EL (cell line): ENCODE data around the gene NUP85.
A peak's percentile ranks its signal among the peaks of the same experiment; 100 is the strongest.
"Not testable (repeated sequence)": the region's sequence is repeated elsewhere in the genome, so short reads cannot be mapped to it uniquely, and the experiment has no call there.

Experiments used
- DNase-seq: peaks from one replicate; pipeline ENCODE4 v3.0.0-alpha.2; 2016

NUP85 gene

GRCh38 chr17:75207050-75207407 is 1.6 kb downstream of the NUP85 start:
- DNase-seq = not testable (repeated sequence)

- no peak for DNase-seq
Measured at GRCh38 chr17:75207760-75208159, 2.3 kb downstream of the NUP85 start.

- DNase-seq = no peak
Measured at GRCh38 chr17:75208161-75208560, 2.7 kb downstream of the NUP85 start.

GRCh38 chr17:75209061-75209460 is 3.6 kb downstream of the NUP85 start:
- DNase-seq = no peak

GRCh38 chr17:75218131-75218530 is 12.7 kb downstream of the NUP85 start:
- no peak for DNase-seq

- no peak for DNase-seq
Measured at GRCh38 chr17:75219815-75220214, 14.3 kb downstream of the NUP85 start.

- no peak for DNase-seq
Measured at GRCh38 chr17:75225016-75225415, 19.5 kb downstream of the NUP85 start.

GRCh38 chr17:75227729-75228128 is 22.2 kb downstream of the NUP85 start:
- no peak for DNase-seq

GRCh38 chr17:75228305-75228704 is 22.8 kb downstream of the NUP85 start:
- DNase-seq = no peak

- DNase-seq = no peak
Measured at GRCh38 chr17:75228847-75229246, 23.4 kb downstream of the NUP85 start.

- DNase-seq = no peak
Measured at GRCh38 chr17:75231071-75231470, 25.6 kb downstream of the NUP85 start.

GRCh38 chr17:75231741-75232464 is 26.4 kb downstream of the NUP85 start:
- no peak for DNase-seq

- no peak for DNase-seq
Measured at GRCh38 chr17:75232786-75233185, 27.3 kb downstream of the NUP85 start.

- no peak for DNase-seq
Measured at GRCh38 chr17:75237100-75238014, 31.9 kb downstream of the NUP85 start.

GRCh38 chr17:75238020-75238580 is 32.6 kb downstream of the NUP85 start:
- no peak for DNase-seq

GRCh38 chr17:75238684-75239191 is 33.3 kb downstream of the NUP85 start:
- DNase-seq = peak; percentile 70

- DNase-seq = no peak
Measured at GRCh38 chr17:75239214-75239613, 33.7 kb downstream of the NUP85 start.

- no peak for DNase-seq
Measured at GRCh38 chr17:75239778-75240393, 34.4 kb downstream of the NUP85 start.

GRCh38 chr17:75240394-75241142 is 35.1 kb downstream of the NUP85 start:
- DNase-seq = peak; percentile 44

- no peak for DNase-seq
Measured at GRCh38 chr17:75241143-75241430, 35.6 kb downstream of the NUP85 start.

GRCh38 chr17:75241502-75241901 is 36.0 kb downstream of the NUP85 start:
- no peak for DNase-seq

- peak; percentile 42 for DNase-seq
Measured at GRCh38 chr17:75241996-75242460, 36.5 kb downstream of the NUP85 start.
